ENCODE measurements around the gene ITSN2. TPM values are rescaled to one million over a fixed set of nuclear protein-coding genes. Genes with fewer than 3 reads are reported as not detected.

Gene ITSN2
- total and polyA plus RNA-seq, 2 of the 8 experiments (the other 6 are each of a cell fraction or from before 2014, with no cell fraction given) = 9.3 to 17.0 TPM

- TF ChIP-seq CHD7 (IDR thresholded peaks at IDR 0.05; ENCODE audit: insufficient replicate concordance, low read length) (no peak), CHD1 (IDR thresholded peaks at IDR 0.05; ENCODE audit: low read depth, low read length) (no peak), PHF8 (conservative IDR thresholded peaks at IDR 0.05; ENCODE audit: low read depth, low read length) (no peak)
Measured at GRCh38 chr2:24175631-24176187, 184.6 kb downstream of the ITSN2 start (continued).

Measured in H1 (cell line).